Ascending aorta (tissue), 2 donors: ENCODE measurements around the gene CSMD2. TPM values are rescaled to one million over a fixed set of nuclear protein-coding genes. Genes with fewer than 3 reads are reported as not detected.
A peak's percentile ranks its signal among the peaks of the same experiment; 100 is the strongest.

Source experiments
- DNase-seq, 2 donors: peaks; one replicate each; pipeline ENCODE4 v3.0.0-alpha.2; 2019; ENCODE audit warnings: low spot score in 2 of 2
- H3K27ac ChIP-seq, 2 donors: fragments of 200-600 bp; sonication (generic); one replicate each; pipeline ENCODE4 v1.5.1; 2016 to 2017; ENCODE audit warnings: mild to moderate bottlenecking in 1 of 2
- H3K27me3 ChIP-seq: fragments of 200-600 bp; sonication (generic); one replicate; pipeline ENCODE4 v1.5.1; 2017
- H3K36me3 ChIP-seq, 2 donors: fragments of 200-600 bp; sonication (generic); one replicate each; pipeline ENCODE4 v1.5.1; 2016
- H3K4me1 ChIP-seq, 2 donors: fragments of 200-600 bp; sonication (generic); one replicate each; pipeline ENCODE4 v1.5.1; 2016 to 2017; ENCODE audit warnings: mild to moderate bottlenecking in 1 of 2
- H3K4me3 ChIP-seq, 2 donors: fragments of 200-600 bp; sonication (generic); one replicate each; pipeline ENCODE4 v1.5.1; 2016 to 2017; ENCODE audit warnings: mild to moderate bottlenecking in 1 of 2
- H3K9me3 ChIP-seq, 2 donors: fragments of 200-600 bp; sonication (generic); one replicate each; pipeline ENCODE4 v1.5.1; 2016
- intact Hi-C: fragments of 100-400 bp; cut with DNase I; formaldehyde crosslinking; loops from one replicate; pipeline ENCODE4 v1.15.1; 2023
- total RNA-seq: library from RNA; depleted of rRNA; stranded (reverse); fragments of >200 nt; gene quantifications from one replicate; pipeline ENCODE4 v1.1.0, GENCODE V29; 2016
- TF ChIP-seq, protein P1 (sequence below), 3 experiments: fragments of 200-600 bp in 2 of 3; fragments of 450-650 bp in 1 of 3; sonication (generic) in 2 of 3; IDR thresholded peaks; one replicate each; pipeline ENCODE4 v1.5.1; 2016 to 2019; ENCODE audit warnings: antibody characterized with exemption in 3 of 3, mild to moderate bottlenecking in 1 of 3, moderate library complexity in 1 of 3

Gene CSMD2
- total RNA-seq, 1 donor from 2014 or later, result 10.9 TPM

DNA sequence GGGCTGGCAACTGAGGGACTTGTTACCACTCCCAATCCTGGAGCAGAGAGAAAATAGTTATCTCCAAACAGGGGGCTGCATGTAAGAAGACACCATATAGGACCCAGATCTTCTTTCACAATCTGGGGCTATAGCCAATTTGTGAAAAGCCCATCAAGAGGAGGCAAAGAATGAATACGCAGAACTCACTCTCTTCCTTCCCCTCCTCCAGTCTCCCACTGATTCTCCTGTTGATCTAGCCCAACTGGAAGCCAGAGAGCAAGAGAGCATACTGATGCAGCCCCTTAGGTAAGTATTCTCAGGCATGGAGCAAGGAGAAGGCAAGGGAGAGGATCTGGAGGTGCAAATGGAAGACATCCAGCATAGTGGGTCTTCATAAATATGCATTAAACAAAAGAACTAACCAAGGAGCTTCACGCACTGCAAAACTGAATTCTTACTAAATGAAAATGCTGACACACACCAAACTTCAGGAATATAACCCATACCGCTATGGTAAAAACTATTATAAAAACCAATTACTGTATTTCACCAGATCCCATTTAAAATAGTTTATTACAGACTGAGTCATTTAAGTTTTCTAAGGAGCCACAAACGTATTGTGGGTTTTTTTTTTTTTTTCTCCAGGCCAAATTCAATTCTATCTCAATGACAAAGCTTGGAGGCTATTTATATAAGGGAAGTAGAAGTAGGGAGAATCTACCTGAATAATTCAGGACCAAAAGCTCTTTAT is 316.7 kb downstream of the CSMD2 start:
- Histone ChIP-seq H3K9me3 (no peaks in the 10 kb centered on the region), H3K4me1 (no peaks in the 10 kb centered on the region)

DNA sequence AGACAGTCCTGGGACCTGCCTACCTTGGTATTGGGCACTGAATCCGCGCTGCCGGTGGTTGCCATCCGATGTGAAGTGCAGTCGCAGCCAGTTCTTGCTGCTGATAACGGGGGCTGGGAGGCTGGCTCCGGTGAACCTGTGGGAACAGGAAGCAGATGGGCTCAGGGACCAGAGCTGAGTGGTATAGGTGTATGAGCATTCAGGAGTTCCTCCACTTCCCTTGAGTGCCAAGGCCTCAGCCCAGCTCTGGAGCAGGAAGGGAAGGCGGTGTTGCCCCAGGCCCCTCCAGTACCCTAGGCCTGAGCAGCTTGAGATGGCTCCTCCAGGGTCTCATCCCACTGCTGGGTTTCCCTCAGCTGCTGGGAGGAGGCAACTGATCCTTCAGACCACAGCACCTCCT is 318.2 kb downstream of the CSMD2 start:
- intact Hi-C loops, result no loop called here
- H3K4me3 ChIP-seq, result no peak overlapping the region
- TF ChIP-seq, protein P1, sequence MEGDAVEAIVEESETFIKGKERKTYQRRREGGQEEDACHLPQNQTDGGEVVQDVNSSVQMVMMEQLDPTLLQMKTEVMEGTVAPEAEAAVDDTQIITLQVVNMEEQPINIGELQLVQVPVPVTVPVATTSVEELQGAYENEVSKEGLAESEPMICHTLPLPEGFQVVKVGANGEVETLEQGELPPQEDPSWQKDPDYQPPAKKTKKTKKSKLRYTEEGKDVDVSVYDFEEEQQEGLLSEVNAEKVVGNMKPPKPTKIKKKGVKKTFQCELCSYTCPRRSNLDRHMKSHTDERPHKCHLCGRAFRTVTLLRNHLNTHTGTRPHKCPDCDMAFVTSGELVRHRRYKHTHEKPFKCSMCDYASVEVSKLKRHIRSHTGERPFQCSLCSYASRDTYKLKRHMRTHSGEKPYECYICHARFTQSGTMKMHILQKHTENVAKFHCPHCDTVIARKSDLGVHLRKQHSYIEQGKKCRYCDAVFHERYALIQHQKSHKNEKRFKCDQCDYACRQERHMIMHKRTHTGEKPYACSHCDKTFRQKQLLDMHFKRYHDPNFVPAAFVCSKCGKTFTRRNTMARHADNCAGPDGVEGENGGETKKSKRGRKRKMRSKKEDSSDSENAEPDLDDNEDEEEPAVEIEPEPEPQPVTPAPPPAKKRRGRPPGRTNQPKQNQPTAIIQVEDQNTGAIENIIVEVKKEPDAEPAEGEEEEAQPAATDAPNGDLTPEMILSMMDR (IDR thresholded peaks at IDR 0.05), result no peak

More for the DNA sequence above, 316.7 kb downstream of the CSMD2 start:
- no peaks in the 10 kb centered on the region for H3K27me3 ChIP-seq
- intact Hi-C loops, result no loop called here
- no peaks in the 10 kb centered on the region for H3K36me3 ChIP-seq
- no peak for DNase-seq
- TF ChIP-seq, protein P1 (IDR thresholded peaks at IDR 0.05), result no peak
- H3K27ac ChIP-seq, result no peak overlapping the region
- H3K4me3 ChIP-seq, result no peak overlapping the region

DNA sequence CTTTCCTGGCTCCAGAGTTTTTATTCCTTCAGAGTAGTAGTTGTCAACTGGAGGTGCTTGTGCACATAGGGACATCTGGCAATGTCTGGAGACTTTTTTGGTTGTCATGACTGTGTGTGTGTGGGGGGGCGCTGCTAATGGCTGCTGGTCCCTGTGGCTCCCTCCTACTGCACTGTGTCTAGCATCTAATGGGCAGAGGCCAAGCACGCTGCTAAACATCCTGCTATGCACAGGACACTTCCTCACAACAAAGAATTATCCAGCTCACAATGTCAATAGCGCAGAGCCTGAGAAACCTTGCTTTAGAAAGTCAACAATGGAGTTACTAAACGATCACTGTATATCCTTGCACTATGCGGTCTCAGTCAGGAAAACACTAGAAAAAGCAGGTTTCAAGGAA is 320.9 kb downstream of the CSMD2 start:
- Histone ChIP-seq H3K4me3 (no peak overlapping the region), H3K4me1 (no peaks in the 10 kb centered on the region), H3K27me3 (no peaks in the 10 kb centered on the region), H3K9me3 (no peaks in the 10 kb centered on the region), H3K27ac (no peak overlapping the region), H3K36me3 (no peaks in the 10 kb centered on the region)
- intact Hi-C loops, result no loop called here
- TF ChIP-seq, protein P1 (IDR thresholded peaks at IDR 0.05), result no peak
- no peak for DNase-seq

More for the DNA sequence above, 318.2 kb downstream of the CSMD2 start:
- H3K27ac ChIP-seq, result no peak overlapping the region
- H3K9me3 ChIP-seq, result no peaks in the 10 kb centered on the region
- no peaks in the 10 kb centered on the region for H3K27me3 ChIP-seq
- DNase-seq, result no peak
- no peaks in the 10 kb centered on the region for H3K36me3 ChIP-seq
- H3K4me1 ChIP-seq, result no peaks in the 10 kb centered on the region

DNA sequence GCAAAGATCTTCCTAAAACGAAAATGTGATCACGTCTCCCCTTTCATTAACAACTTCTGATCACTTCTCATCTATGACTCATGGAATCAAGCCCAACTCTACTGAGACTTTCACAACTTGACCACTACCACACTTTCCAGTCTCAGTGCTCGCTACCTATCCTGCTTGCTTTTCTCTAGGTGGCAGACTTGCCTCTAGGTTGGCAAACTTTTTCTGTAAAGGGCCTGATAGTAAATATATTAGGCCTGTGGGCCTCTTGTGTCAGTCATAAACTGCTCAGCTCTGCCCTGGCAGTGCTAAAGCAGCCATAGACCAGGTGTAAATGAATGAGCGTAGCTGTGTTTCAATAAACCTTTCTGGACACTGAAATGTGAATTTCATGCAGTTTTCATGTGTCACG is 322.7 kb downstream of the CSMD2 start:
- Histone ChIP-seq H3K27ac (no peak overlapping the region), H3K4me3 (no peak overlapping the region), H3K36me3 (no peaks in the 10 kb centered on the region), H3K4me1 (no peaks in the 10 kb centered on the region), H3K27me3 (no peaks in the 10 kb centered on the region), H3K9me3 (no peaks in the 10 kb centered on the region)
- DNase-seq, result peak in 1 of 2 donors; percentile 52
- intact Hi-C loops, result no loop called here
- TF ChIP-seq, protein P1 (IDR thresholded peaks at IDR 0.05), result peak in 1 of 3 experiments; percentile 22

DNA sequence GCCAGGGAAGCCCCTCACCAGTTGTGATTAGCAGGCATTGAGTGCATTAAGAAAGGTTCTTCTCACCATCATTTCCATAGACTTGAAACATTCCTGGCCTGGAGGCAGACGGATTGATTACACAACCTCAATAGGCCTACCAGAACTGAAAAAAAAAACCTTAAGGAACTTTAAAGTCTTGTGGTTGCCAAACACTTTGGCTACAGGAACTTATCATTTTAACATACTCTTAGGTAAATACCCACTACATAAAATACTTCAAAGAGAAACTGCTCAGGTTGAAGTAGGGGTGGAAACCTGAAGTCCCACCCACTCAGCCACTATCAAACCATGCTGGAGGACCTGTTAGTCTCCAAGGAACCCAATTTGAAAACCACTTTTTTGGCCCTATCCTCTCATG is 323.5 kb downstream of the CSMD2 start:
- no peaks in the 10 kb centered on the region for H3K4me1 ChIP-seq
- no peaks in the 10 kb centered on the region for H3K9me3 ChIP-seq
- H3K36me3 ChIP-seq, result no peaks in the 10 kb centered on the region
- H3K4me3 ChIP-seq, result no peak overlapping the region
- peak in 1 of 2 donors; percentile 37 for DNase-seq
- intact Hi-C loops, result no loop called here
- TF ChIP-seq, protein P1 (IDR thresholded peaks at IDR 0.05), result no peak
- no peaks in the 10 kb centered on the region for H3K27me3 ChIP-seq
- H3K27ac ChIP-seq, result no peak overlapping the region
